ENCODE data around the gene BRD7. TPM values are rescaled to one million over a fixed set of nuclear protein-coding genes. Genes with fewer than 3 reads are reported as not detected.
"Not testable (repeated sequence)": the region's sequence is repeated elsewhere in the genome, so short reads cannot be mapped to it uniquely, and the experiment has no call there.

Gene BRD7
- total RNA-seq, 1 donor from 2014 or later = 32.4 TPM

GRCh38 chr16:50354629-50355456 lies 13.9 kb downstream of the BRD7 start:
- DNase-seq = no peak

- DNase-seq = no peak
These were observed 14.7 kb downstream of the BRD7 start for GRCh38 chr16:50354082-50354481.

GRCh38 chr16:50351952-50352351 lies 16.8 kb downstream of the BRD7 start:
- no peak for DNase-seq

- no peak for DNase-seq
These were observed 17.7 kb downstream of the BRD7 start for GRCh38 chr16:50351116-50351515.

- not testable (repeated sequence) for DNase-seq
These were observed 23.6 kb downstream of the BRD7 start for GRCh38 chr16:50345210-50345609.

- DNase-seq = not testable (repeated sequence)
These were observed 25.2 kb downstream of the BRD7 start for GRCh38 chr16:50343566-50343965.

- no peak for DNase-seq
These were observed 28.2 kb downstream of the BRD7 start for GRCh38 chr16:50340578-50340977.

- DNase-seq = no peak
These were observed 30.2 kb downstream of the BRD7 start for GRCh38 chr16:50338371-50339231.

GRCh38 chr16:50336884-50337283 lies 31.9 kb downstream of the BRD7 start:
- DNase-seq = no peak

GRCh38 chr16:50335196-50335958 lies 33.4 kb downstream of the BRD7 start:
- DNase-seq = no peak

- DNase-seq = no peak
These were observed 34.4 kb downstream of the BRD7 start for GRCh38 chr16:50334106-50334975.

GRCh38 chr16:50332599-50332998 lies 36.2 kb downstream of the BRD7 start:
- no peak for DNase-seq

GRCh38 chr16:50331570-50331969 lies 37.2 kb downstream of the BRD7 start:
- DNase-seq = no peak

- no peak for DNase-seq
These were observed 39.2 kb downstream of the BRD7 start for GRCh38 chr16:50329446-50330189.

GRCh38 chr16:50326835-50327465 lies 41.8 kb downstream of the BRD7 start:
- no peak for DNase-seq

- DNase-seq = no peak
These were observed 42.5 kb downstream of the BRD7 start for GRCh38 chr16:50326264-50326663.

- DNase-seq = no peak
These were observed 44.4 kb downstream of the BRD7 start for GRCh38 chr16:50324345-50324744.

- no peak for DNase-seq
These were observed 45.3 kb downstream of the BRD7 start for GRCh38 chr16:50323335-50324011.

GRCh38 chr16:50322333-50322732 lies 46.5 kb downstream of the BRD7 start:
- no peak for DNase-seq

- DNase-seq = no peak
These were observed 48.5 kb downstream of the BRD7 start for GRCh38 chr16:50320310-50320709.

All from occipital lobe (tissue), 2 donors.